NCI-H226 (cell line): ENCODE results near the gene CADPS2.

ENCODE experiments used
- DNase-seq: peaks from one replicate; pipeline ENCODE4 v3.0.0-alpha.2; 2015

CADPS2 gene

GRCh38 chr7:122340427-122340826, 545.8 kb downstream of the CADPS2 start:
- no peak for DNase-seq

- no peak for DNase-seq
Measured at GRCh38 chr7:122339145-122339904, 546.9 kb downstream of the CADPS2 start.

- no peak for DNase-seq
Measured at GRCh38 chr7:122337011-122337410, 549.2 kb downstream of the CADPS2 start.

- DNase-seq, result no peak
Measured at GRCh38 chr7:122329145-122329802, 557.0 kb downstream of the CADPS2 start.

- DNase-seq, result no peak
Measured at GRCh38 chr7:122327969-122328368, 558.3 kb downstream of the CADPS2 start.

GRCh38 chr7:122316467-122317388, 569.5 kb downstream of the CADPS2 start:
- no peak for DNase-seq

GRCh38 chr7:122315507-122316466, 570.5 kb downstream of the CADPS2 start:
- no peak for DNase-seq

- DNase-seq, result no peak
Measured at GRCh38 chr7:122314284-122314683, 572.0 kb downstream of the CADPS2 start.

GRCh38 chr7:122312789-122313188, 573.5 kb downstream of the CADPS2 start:
- DNase-seq, result no peak

GRCh38 chr7:122311734-122312450, 574.4 kb downstream of the CADPS2 start:
- no peak for DNase-seq

- no peak for DNase-seq
Measured at GRCh38 chr7:122311050-122311700, 575.1 kb downstream of the CADPS2 start.

GRCh38 chr7:122310119-122311021, 575.9 kb downstream of the CADPS2 start:
- no peak for DNase-seq

GRCh38 chr7:122309421-122309820, 576.8 kb downstream of the CADPS2 start:
- DNase-seq, result no peak

- DNase-seq, result no peak
Measured at GRCh38 chr7:122307228-122307621, 579.0 kb downstream of the CADPS2 start.

- no peak for DNase-seq
Measured at GRCh38 chr7:122306320-122307227, 579.7 kb downstream of the CADPS2 start.

GRCh38 chr7:122305475-122306319, 580.6 kb downstream of the CADPS2 start:
- DNase-seq, result no peak

- no peak for DNase-seq
Measured at GRCh38 chr7:122304996-122305421, 581.3 kb downstream of the CADPS2 start.
